Measurements from ENCODE around the gene LITAF.

Gene LITAF

DNA sequence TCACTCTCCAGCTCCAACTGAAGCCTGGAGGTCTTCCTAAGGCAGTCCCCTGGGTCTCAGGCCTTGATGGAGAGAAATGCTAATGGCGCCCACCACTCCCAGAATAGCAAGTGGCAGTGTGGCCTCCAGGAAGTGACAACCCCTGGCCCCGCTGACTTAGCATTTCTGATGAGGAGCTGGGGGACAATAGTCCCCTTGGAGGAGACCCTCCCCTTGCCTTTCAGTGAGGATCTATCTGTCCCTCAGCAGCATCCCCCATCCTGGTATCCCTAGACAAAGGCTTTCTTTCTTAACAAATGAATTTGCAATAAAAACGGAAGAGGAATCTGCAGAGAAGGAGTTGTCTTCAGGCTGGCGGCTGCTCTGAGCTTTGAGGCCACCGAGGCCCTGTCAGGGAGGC lies 68.8 kb downstream of the LITAF start (continued):
- TF ChIP-seq, protein P1, sequence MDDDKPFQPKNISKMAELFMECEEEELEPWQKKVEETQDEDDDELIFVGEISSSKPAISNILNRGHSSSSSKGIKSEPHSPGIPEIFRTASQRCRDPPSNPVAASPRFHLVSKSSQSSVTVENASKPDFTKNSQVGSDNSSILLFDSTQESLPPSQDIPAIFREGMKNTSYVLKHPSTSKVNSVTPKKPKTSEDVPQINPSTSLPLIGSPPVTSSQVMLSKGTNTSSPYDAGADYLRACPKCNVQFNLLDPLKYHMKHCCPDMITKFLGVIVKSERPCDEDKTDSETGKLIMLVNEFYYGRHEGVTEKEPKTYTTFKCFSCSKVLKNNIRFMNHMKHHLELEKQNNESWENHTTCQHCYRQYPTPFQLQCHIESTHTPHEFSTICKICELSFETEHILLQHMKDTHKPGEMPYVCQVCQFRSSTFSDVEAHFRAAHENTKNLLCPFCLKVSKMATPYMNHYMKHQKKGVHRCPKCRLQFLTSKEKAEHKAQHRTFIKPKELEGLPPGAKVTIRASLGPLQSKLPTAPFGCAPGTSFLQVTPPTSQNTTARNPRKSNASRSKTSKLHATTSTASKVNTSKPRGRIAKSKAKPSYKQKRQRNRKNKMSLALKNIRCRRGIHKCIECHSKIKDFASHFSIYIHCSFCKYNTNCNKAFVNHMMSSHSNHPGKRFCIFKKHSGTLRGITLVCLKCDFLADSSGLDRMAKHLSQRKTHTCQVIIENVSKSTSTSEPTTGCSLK (tag by site-specific recombination; IDR thresholded peaks at IDR 0.05) = no peak

DNA sequence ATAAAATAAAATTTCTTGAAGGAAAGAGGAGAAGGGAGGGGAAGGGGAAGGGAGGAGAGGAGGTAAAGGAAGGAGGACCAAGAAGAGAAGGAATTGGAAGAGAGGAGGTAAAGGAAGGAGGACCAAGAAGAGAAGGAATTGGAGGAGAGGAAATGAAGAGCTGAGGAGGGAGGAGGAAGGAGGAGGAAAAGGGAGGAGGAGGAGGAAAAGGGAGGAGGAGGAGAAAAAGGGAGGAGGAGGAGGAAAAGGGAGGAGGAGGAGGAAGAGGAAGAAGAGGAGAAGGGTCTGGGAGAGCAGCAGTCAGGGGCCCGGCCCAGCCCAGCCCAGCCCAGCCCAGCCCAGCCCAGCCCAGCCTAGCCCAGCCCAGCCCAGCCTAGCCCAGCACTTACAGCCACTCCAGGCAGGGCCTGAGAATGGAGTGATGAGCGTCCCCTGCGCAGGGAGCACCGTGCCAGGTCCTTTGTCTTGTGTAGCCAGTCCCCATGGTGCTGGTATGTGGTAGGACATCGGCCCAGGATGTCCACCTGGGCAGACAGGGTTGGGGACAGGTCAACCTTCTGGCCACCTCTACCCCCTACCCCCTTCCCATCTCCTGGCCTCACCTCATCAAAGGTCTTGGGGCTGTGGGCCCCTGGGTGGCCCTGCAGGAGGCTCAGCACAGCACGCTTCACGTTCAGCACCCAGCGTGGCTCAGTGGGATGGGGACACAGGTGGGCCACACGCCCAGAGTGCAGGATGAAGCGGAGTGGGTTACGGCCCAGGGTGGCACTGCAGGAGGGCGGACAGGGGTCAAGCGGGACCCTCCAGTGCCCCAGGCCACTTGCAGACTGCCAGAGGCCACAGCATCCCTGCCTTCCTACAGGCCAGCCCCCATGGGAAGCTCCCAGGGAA lies 70.9 kb downstream of the LITAF start:
- ChIA-PET POLR2A (no interaction called here), CTCF (interaction anchor here (1.0 to 1.1 kb wide), 2 partner anchors 9 to 111 kb away, joined by 3 read pairs; no protein-coding TSS in a partner anchor)
- peak; percentile 76 for TF ChIP-seq ZNF366 (tag by site-specific recombination; conservative IDR thresholded peaks at IDR 0.05)
- TF ChIP-seq EGR2 (tag by site-specific recombination; IDR thresholded peaks at IDR 0.05; ENCODE audit: low read depth) = peak; percentile 57
- peak; percentile 76 for TF ChIP-seq KLF1 (tag by site-specific recombination; IDR thresholded peaks at IDR 0.05)
- TF ChIP-seq, protein P2, sequence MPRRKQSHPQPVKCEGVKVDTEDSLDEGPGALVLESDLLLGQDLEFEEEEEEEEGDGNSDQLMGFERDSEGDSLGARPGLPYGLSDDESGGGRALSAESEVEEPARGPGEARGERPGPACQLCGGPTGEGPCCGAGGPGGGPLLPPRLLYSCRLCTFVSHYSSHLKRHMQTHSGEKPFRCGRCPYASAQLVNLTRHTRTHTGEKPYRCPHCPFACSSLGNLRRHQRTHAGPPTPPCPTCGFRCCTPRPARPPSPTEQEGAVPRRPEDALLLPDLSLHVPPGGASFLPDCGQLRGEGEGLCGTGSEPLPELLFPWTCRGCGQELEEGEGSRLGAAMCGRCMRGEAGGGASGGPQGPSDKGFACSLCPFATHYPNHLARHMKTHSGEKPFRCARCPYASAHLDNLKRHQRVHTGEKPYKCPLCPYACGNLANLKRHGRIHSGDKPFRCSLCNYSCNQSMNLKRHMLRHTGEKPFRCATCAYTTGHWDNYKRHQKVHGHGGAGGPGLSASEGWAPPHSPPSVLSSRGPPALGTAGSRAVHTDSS (tag by site-specific recombination; IDR thresholded peaks at IDR 0.05) = peak; percentile 52; the same call in 1 of the 2 replicates
- TF ChIP-seq ZNF221 (tag by site-specific recombination; IDR thresholded peaks at IDR 0.05; ENCODE audit: borderline replicate concordance) = no peak
- TF ChIP-seq, protein P3, sequence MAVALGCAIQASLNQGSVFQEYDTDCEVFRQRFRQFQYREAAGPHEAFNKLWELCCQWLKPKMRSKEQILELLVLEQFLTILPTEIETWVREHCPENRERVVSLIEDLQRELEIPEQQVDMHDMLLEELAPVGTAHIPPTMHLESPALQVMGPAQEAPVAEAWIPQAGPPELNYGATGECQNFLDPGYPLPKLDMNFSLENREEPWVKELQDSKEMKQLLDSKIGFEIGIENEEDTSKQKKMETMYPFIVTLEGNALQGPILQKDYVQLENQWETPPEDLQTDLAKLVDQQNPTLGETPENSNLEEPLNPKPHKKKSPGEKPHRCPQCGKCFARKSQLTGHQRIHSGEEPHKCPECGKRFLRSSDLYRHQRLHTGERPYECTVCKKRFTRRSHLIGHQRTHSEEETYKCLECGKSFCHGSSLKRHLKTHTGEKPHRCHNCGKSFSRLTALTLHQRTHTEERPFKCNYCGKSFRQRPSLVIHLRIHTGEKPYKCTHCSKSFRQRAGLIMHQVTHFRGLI (tag by site-specific recombination; IDR thresholded peaks at IDR 0.05) = peak; percentile 95
- TF ChIP-seq ZNF529 (tag by site-specific recombination; IDR thresholded peaks at IDR 0.05; ENCODE audit: insufficient replicate concordance) = no peak
- TF ChIP-seq ZIC2 (tag by site-specific recombination; IDR thresholded peaks at IDR 0.05) = peak; percentile 77
- Histone ChIP-seq H3K36me3 (ENCODE audit: control insufficient read depth in 2 of 2, insufficient read depth in 1 of 2, low read length in 2 of 2) (no peaks in the 10 kb centered on the region), H3K4me3 (ENCODE audit: low read depth, low read length) (no peak overlapping the region), H3K27ac (ENCODE audit: extremely low read depth, low read depth, low read length) (no peak overlapping the region), H3K4me1 (ENCODE audit: control insufficient read depth, insufficient read depth, low read length) (no peaks in the 10 kb centered on the region), H3K9me3 (ENCODE audit: control insufficient read depth, insufficient read depth, low read depth, low read length) (no peaks in the 10 kb centered on the region)

DNA sequence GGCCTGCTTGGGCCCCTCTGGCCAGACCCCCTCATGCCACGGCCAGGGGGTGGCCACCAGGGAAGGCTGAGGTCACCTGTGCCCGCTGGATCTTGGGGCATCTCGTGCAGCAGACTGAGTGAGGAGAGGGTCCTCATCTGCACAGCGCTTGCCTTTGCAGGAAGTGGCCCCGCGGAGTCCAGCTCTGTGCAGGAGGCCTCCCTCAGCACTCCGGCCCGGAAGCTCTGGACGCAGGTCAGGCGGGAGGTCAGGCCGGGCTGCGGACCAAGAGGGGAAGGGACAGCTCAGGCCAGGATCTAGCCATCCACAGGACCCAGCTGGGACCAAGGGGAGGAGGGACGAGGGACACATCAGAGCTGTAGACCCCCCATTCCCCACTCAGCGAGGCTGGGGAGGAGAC lies 72.4 kb downstream of the LITAF start:
- no peak overlapping the region for H3K4me3 ChIP-seq (ENCODE audit: low read depth, low read length)
- no peaks in the 10 kb centered on the region for H3K4me1 ChIP-seq (ENCODE audit: control insufficient read depth, insufficient read depth, low read length)
- CTCF ChIA-PET = interaction anchor here (0.6 to 1.1 kb wide), 3 partner anchors 107 to 169 kb away, joined by 3 to 5 read pairs (median 3); partner anchors contain the start of gene RMI2
- no peak overlapping the region for H3K27ac ChIP-seq (ENCODE audit: extremely low read depth, low read depth, low read length)
- POLR2A ChIA-PET = no interaction called here
- H3K9me3 ChIP-seq (ENCODE audit: control insufficient read depth, insufficient read depth, low read depth, low read length) = no peaks in the 10 kb centered on the region
- H3K36me3 ChIP-seq (ENCODE audit: control insufficient read depth in 2 of 2, insufficient read depth in 1 of 2, low read length in 2 of 2) = no peaks in the 10 kb centered on the region
- TF ChIP-seq ZSCAN16 (tag by site-specific recombination; IDR thresholded peaks at IDR 0.05) (no peak), ZNF266 (tag by site-specific recombination; IDR thresholded peaks at IDR 0.05; ENCODE audit: low read depth) (no peak), ZXDB (tag by site-specific recombination; IDR thresholded peaks at IDR 0.05) (no peak), ZSCAN23 (tag by site-specific recombination; IDR thresholded peaks at IDR 0.05) (no peak), SCRT1 (tag by site-specific recombination; IDR thresholded peaks at IDR 0.05; ENCODE audit: borderline replicate concordance) (no peak), ZBTB17 (tag by site-specific recombination; IDR thresholded peaks at IDR 0.05) (no peak), ZNF157 (tag by site-specific recombination; IDR thresholded peaks at IDR 0.05) (no peak), ZNF211 (tag by site-specific recombination; IDR thresholded peaks at IDR 0.05; ENCODE audit: low read depth) (no peak), ZNF16 (tag by site-specific recombination; IDR thresholded peaks at IDR 0.05; ENCODE audit: low read depth) (no peak), ZNF707 (tag by site-specific recombination; IDR thresholded peaks at IDR 0.05) (no peak), HOXA7 (CRISPR knock-in tag; IDR thresholded peaks at IDR 0.05; ENCODE audit: borderline replicate concordance) (no peak)
- TF ChIP-seq, protein P4, sequence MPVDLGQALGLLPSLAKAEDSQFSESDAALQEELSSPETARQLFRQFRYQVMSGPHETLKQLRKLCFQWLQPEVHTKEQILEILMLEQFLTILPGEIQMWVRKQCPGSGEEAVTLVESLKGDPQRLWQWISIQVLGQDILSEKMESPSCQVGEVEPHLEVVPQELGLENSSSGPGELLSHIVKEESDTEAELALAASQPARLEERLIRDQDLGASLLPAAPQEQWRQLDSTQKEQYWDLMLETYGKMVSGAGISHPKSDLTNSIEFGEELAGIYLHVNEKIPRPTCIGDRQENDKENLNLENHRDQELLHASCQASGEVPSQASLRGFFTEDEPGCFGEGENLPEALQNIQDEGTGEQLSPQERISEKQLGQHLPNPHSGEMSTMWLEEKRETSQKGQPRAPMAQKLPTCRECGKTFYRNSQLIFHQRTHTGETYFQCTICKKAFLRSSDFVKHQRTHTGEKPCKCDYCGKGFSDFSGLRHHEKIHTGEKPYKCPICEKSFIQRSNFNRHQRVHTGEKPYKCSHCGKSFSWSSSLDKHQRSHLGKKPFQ (tag by site-specific recombination; IDR thresholded peaks at IDR 0.05) = no peak
- TF ChIP-seq, protein P5, sequence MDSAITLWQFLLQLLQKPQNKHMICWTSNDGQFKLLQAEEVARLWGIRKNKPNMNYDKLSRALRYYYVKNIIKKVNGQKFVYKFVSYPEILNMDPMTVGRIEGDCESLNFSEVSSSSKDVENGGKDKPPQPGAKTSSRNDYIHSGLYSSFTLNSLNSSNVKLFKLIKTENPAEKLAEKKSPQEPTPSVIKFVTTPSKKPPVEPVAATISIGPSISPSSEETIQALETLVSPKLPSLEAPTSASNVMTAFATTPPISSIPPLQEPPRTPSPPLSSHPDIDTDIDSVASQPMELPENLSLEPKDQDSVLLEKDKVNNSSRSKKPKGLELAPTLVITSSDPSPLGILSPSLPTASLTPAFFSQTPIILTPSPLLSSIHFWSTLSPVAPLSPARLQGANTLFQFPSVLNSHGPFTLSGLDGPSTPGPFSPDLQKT (IDR thresholded peaks at IDR 0.05; ENCODE audit: borderline replicate concordance, low read depth, low read length) = no peak
- TF ChIP-seq, protein P6, sequence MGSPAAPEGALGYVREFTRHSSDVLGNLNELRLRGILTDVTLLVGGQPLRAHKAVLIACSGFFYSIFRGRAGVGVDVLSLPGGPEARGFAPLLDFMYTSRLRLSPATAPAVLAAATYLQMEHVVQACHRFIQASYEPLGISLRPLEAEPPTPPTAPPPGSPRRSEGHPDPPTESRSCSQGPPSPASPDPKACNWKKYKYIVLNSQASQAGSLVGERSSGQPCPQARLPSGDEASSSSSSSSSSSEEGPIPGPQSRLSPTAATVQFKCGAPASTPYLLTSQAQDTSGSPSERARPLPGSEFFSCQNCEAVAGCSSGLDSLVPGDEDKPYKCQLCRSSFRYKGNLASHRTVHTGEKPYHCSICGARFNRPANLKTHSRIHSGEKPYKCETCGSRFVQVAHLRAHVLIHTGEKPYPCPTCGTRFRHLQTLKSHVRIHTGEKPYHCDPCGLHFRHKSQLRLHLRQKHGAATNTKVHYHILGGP (tag by site-specific recombination; IDR thresholded peaks at IDR 0.05) = no peak
